Natural killer cell (primary cell): ENCODE measurements around the gene ANKRD17. TPM values are rescaled to one million over a fixed set of nuclear protein-coding genes. Genes with fewer than 3 reads are reported as not detected.
A peak's percentile ranks its signal among the peaks of the same experiment; 100 is the strongest.

Experiments
- ATAC-seq, 3 donors: fragments of 150-1000 bp in 2 of 3; fragments of 200-7000 bp in 1 of 3; cut with Tn5 transposase; 1 replicate in 1 of 3; 2 replicates in 2 of 3; pipeline ENCODE4 v1.10.0; 2021; ENCODE audit warnings: mild to moderate bottlenecking in 2 of 3, moderate library complexity in 2 of 3
- DNase-seq, 2 donors: peaks; one replicate each; pipeline versions ENCODE4 v3.0.0 to v3.0.0-alpha.2; 2013 to 2021; ENCODE audit warnings: mixed read lengths in 1 of 2
- H3K27ac ChIP-seq: one replicate; pipeline ENCODE4 v1.5.1; 2013; ENCODE audit warnings: mild to moderate bottlenecking, low read length
- H3K27me3 ChIP-seq: one replicate; pipeline ENCODE4 v1.6.1; 2013; ENCODE audit warnings: low read length; ENCODE audit not compliant: control insufficient read depth, insufficient read depth
- H3K36me3 ChIP-seq: one replicate; pipeline ENCODE4 v1.6.1; 2013; ENCODE audit warnings: low read length; ENCODE audit not compliant: control insufficient read depth, insufficient read depth
- H3K4me1 ChIP-seq: one replicate; pipeline ENCODE4 v1.6.1; 2013; ENCODE audit warnings: low read length; ENCODE audit not compliant: control insufficient read depth, insufficient read depth
- H3K4me3 ChIP-seq: one replicate; pipeline ENCODE4 v1.5.1; 2013; ENCODE audit warnings: low read length
- H3K9me3 ChIP-seq: one replicate; pipeline ENCODE4 v1.6.1; 2013; ENCODE audit warnings: low read length; ENCODE audit not compliant: control insufficient read depth, insufficient read depth
- H3K27ac Mint-ChIP-seq, 2 donors: one replicate each; pipeline ENCODE4 v1.8.0; 2022; ENCODE audit warnings: mild to moderate bottlenecking in 2 of 2, mixed read lengths in 2 of 2, moderate library complexity in 1 of 2
- H3K27me3 Mint-ChIP-seq, 2 donors: one replicate each; pipeline ENCODE4 v1.8.0; 2022; ENCODE audit warnings: low read depth in 2 of 2, mixed read lengths in 2 of 2
- H3K36me3 Mint-ChIP-seq: one replicate; pipeline ENCODE4 v1.8.0; 2022; ENCODE audit warnings: mixed read lengths
- H3K4me1 Mint-ChIP-seq, 2 donors: one replicate each; pipeline ENCODE4 v1.8.0; 2022; ENCODE audit warnings: mixed read lengths in 2 of 2
- H3K4me3 Mint-ChIP-seq: one replicate; pipeline ENCODE4 v1.8.0; 2022; ENCODE audit warnings: mild to moderate bottlenecking, moderate library complexity, mixed read lengths
- H3K9me3 Mint-ChIP-seq, 2 donors: one replicate each; pipeline ENCODE4 v1.8.0; 2022; ENCODE audit warnings: mixed read lengths in 2 of 2
- CTCF ChIP-seq: fragments of 200-600 bp; IDR thresholded peaks from one replicate; pipeline ENCODE4 v1.8.0; 2022; ENCODE audit warnings: antibody characterized with exemption
- WGBS: methylation state at CpG from one replicate; pipeline ENCODE4 v1.1.7; 2013; ENCODE audit warnings: missing lambda C conversion rate; ENCODE audit not compliant: insufficient coverage; 5-methylcytosine and 5-hydroxymethylcytosine counted together
- intact Hi-C: fragments of 100-400 bp; cut with micrococcal nuclease; formaldehyde crosslinking; loops from one replicate; pipeline ENCODE4 v1.14.2; 2022
- total RNA-seq, 4 donors: library from RNA; stranded (reverse); fragments of 120-200 nt in 1 of 4; gene quantifications; one replicate each; pipeline versions ENCODE4 v1.2.3 to v1.2.4, GENCODE V29; 2013 to 2022

Gene ANKRD17
- total RNA-seq, 3 donors from 2014 or later (not counting 1 experiment from before 2014, with no cell fraction given): 51.8 to 70.2 (median 63.0) TPM

- ATAC-seq (no peak), DNase-seq (no peak)
- H3K27ac ChIP-seq: peak overlapping the region; percentile 25
- no peak for TF ChIP-seq CTCF
- no peak overlapping the region for H3K4me3 ChIP-seq
- H3K36me3 Mint-ChIP-seq: no peaks in the 10 kb centered on the region
- H3K27ac Mint-ChIP-seq: peak overlapping the region; percentile 75 to 88
- peaks cover 15 to 17% of the 10 kb centered on the region in 2 donors for H3K4me1 Mint-ChIP-seq
- no peaks in the 10 kb centered on the region for H3K27me3 ChIP-seq
- H3K4me3 Mint-ChIP-seq: no peak overlapping the region
- H3K9me3 Mint-ChIP-seq: no peaks in the 10 kb centered on the region
- WGBS: 88% methylated on average over 3 of the region's 3 CpGs
- no peaks in the 10 kb centered on the region for H3K27me3 Mint-ChIP-seq
- no peaks in the 10 kb centered on the region for H3K9me3 ChIP-seq
- H3K36me3 ChIP-seq: no peaks in the 10 kb centered on the region
- intact Hi-C loops: no loop called here
- H3K4me1 ChIP-seq: peaks cover 4% of the 10 kb centered on the region
Observed at GRCh38 chr4:73224886-73225285, 33.7 kb downstream of the ANKRD17 start.

DNA sequence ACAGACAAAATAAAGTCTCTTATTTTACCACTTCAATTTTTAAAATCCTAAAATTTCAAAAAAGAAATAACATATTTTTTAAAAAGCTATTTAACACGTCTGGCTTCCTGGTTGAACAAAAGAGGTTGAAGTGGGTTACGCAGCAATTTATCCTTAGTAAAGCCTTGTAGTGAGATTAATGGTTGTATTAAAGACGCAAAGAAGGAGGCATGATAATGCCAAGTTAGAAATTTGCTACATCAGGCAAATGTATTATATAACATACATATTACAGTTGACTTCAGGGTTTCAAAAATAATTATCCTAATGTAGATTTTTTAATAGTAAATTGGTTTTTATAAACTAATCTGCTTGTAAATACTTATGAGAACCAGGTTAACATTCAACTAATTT, 35.3 kb downstream of the ANKRD17 start:
- Mint-ChIP-seq H3K9me3 (no peaks in the 10 kb centered on the region), H3K27me3 (no peaks in the 10 kb centered on the region), H3K4me1 (peaks cover 17 to 21% of the 10 kb centered on the region in 2 donors), H3K4me3 (no peak overlapping the region), H3K27ac (no peak overlapping the region), H3K36me3 (no peaks in the 10 kb centered on the region)
- Histone ChIP-seq H3K4me3 (peak overlapping the region; percentile 53), H3K27me3 (no peaks in the 10 kb centered on the region), H3K27ac (peak overlapping the region; percentile 94), H3K36me3 (no peaks in the 10 kb centered on the region), H3K4me1 (peaks cover 4% of the 10 kb centered on the region), H3K9me3 (no peaks in the 10 kb centered on the region)
- 29% methylated on average over 2 of the region's 3 CpGs for WGBS
- no peak for TF ChIP-seq CTCF
- no peak for DNase-seq
- intact Hi-C loops: loop anchor here (1.0 kb wide), 1 partner anchor 34 kb away; no protein-coding TSS in a partner anchor
- peak in 2 of 3 donors; percentile 14 to 24 for ATAC-seq

- Histone ChIP-seq H3K27ac (peak overlapping the region; percentile 94), H3K27me3 (no peaks in the 10 kb centered on the region), H3K4me1 (peaks cover 4% of the 10 kb centered on the region), H3K9me3 (no peaks in the 10 kb centered on the region), H3K4me3 (peak overlapping the region; percentile 53), H3K36me3 (no peaks in the 10 kb centered on the region)
- no peaks in the 10 kb centered on the region for H3K27me3 Mint-ChIP-seq
- TF ChIP-seq CTCF: no peak
- no peak overlapping the region for H3K4me3 Mint-ChIP-seq
- 4% methylated on average over 5 of the region's 6 CpGs for whole genome bisulfite sequencing
- H3K36me3 Mint-ChIP-seq: no peaks in the 10 kb centered on the region
- ATAC-seq (peak; percentile 100), DNase-seq (peak; percentile 34 to 87)
- H3K4me1 Mint-ChIP-seq: peaks cover 17 to 21% of the 10 kb centered on the region in 2 donors
- H3K9me3 Mint-ChIP-seq: no peaks in the 10 kb centered on the region
- H3K27ac Mint-ChIP-seq: no peak overlapping the region
- intact Hi-C loops: loop anchor here (1.0 kb wide), 1 partner anchor 35 kb away; no protein-coding TSS in a partner anchor
Observed at GRCh38 chr4:73222466-73223257, 35.9 kb downstream of the ANKRD17 start.
